ENCODE measurements around the gene FRMD5. TPM values are rescaled to one million over a fixed set of nuclear protein-coding genes. Genes with fewer than 3 reads are reported as not detected.

Gene FRMD5
- total RNA-seq, 1 experiment from 2014 or later = 6.5 TPM

DNA sequence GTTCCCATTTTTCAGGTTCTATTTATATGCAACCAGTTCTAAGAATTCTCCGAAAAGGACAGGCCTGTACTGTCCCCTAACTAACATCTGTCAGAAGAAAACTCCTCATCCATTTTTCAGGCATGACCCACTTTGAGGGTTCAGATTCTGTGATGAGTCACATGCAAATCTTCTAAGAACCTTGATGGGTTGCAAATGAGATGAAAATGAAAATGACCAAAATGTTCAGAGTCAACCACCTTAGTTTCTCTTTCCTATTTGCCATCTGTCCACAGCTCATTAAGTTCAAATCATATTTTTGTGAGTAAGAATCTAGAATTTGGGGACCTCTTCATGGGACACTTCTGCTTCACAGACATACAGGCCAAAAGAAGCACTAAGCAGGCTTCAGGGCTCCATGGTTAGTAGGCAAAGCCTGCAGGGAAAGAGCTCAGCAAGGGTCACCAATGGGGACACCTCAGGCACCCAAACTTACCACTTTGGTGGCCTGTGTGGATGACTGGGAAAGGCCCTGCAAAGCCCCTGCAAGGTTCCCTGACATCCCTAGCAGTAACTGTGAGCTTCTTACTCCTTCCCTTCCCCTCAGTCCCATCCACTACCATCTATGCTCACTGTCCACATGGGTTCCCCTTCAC, 246.3 kb downstream of the FRMD5 start:
- Histone ChIP-seq H3K36me3 (ENCODE audit: low read depth) (no peaks in the 10 kb centered on the region), H3K27ac (no peak overlapping the region), H3K27me3 (ENCODE audit: insufficient read depth, low read depth) (no peaks in the 10 kb centered on the region), H3F3A (ENCODE audit: insufficient read depth, low read depth) (no peaks in the 10 kb centered on the region), H3K4me1 (replicated peaks; ENCODE audit: insufficient read depth) (no peaks in the 10 kb centered on the region), H3K9me2 (ENCODE audit: insufficient read depth) (no peaks in the 10 kb centered on the region), H3K4me2 (no peak overlapping the region), H3K4me3 (no peak overlapping the region), H2AFZ (no peak overlapping the region), H4K20me1 (ENCODE audit: insufficient read depth) (no peaks in the 10 kb centered on the region), H3K79me2 (ENCODE audit: low read depth) (no peaks in the 10 kb centered on the region), H3K9me3 (ENCODE audit: insufficient read depth, low read depth) (no peaks in the 10 kb centered on the region)
- CTCF ChIA-PET = no interaction called here
- TF ChIP-seq, protein P1, sequence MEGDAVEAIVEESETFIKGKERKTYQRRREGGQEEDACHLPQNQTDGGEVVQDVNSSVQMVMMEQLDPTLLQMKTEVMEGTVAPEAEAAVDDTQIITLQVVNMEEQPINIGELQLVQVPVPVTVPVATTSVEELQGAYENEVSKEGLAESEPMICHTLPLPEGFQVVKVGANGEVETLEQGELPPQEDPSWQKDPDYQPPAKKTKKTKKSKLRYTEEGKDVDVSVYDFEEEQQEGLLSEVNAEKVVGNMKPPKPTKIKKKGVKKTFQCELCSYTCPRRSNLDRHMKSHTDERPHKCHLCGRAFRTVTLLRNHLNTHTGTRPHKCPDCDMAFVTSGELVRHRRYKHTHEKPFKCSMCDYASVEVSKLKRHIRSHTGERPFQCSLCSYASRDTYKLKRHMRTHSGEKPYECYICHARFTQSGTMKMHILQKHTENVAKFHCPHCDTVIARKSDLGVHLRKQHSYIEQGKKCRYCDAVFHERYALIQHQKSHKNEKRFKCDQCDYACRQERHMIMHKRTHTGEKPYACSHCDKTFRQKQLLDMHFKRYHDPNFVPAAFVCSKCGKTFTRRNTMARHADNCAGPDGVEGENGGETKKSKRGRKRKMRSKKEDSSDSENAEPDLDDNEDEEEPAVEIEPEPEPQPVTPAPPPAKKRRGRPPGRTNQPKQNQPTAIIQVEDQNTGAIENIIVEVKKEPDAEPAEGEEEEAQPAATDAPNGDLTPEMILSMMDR (conservative IDR thresholded peaks at IDR 0.05) = no peak
- TF ChIP-seq EZH2 (IDR thresholded peaks at IDR 0.05; ENCODE audit: low read depth) = no peak
- intact Hi-C loops (cut with micrococcal nuclease; ENCODE audit: unreplicated experiment) = no loop called here
- POLR2A ChIA-PET (ENCODE audit: unreplicated experiment) = interaction anchor here (0.6 to 0.7 kb wide), 3 partner anchors 19 to 744 kb away, joined by 3 to 5 read pairs (median 4); no protein-coding TSS in a partner anchor
- BruUV-seq (replicated peaks) = no TSS peak
- DNase-seq = no peak

DNA sequence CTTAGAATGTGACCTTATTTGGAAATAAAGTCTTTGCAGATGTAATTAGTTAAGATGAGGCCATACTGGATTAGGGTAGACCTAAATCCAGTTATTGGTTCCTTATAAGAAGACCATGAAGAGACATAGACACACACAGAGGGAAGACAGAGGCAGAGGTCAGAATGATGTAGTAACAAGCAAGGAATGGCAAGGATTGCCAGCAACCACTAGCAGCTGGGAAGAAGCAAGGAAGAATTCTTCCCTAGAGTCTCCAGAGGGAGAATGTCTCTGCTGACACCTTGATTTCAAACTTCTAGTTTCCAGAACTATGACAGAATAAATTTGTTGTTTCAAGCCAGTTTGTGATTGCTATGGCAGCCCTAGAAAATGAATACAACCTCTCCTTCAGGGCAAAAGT, 251.6 kb downstream of the FRMD5 start:
- H3K4me2 ChIP-seq = no peak overlapping the region
- no peaks in the 10 kb centered on the region for H3K4me1 ChIP-seq (replicated peaks; ENCODE audit: insufficient read depth)
- H3K36me3 ChIP-seq (ENCODE audit: low read depth) = no peaks in the 10 kb centered on the region
- H3K9me2 ChIP-seq (ENCODE audit: insufficient read depth) = no peaks in the 10 kb centered on the region
- H3K27ac ChIP-seq = no peak overlapping the region
- POLR2A ChIA-PET (ENCODE audit: unreplicated experiment) = no interaction called here
- no peak for DNase-seq
- H3F3A ChIP-seq (ENCODE audit: insufficient read depth, low read depth) = no peaks in the 10 kb centered on the region
- TF ChIP-seq, protein P1 (conservative IDR thresholded peaks at IDR 0.05) = no peak
- no peak for TF ChIP-seq EZH2 (IDR thresholded peaks at IDR 0.05; ENCODE audit: low read depth)
- BruUV-seq (replicated peaks) = no TSS peak
- intact Hi-C loops (cut with micrococcal nuclease; ENCODE audit: unreplicated experiment) = no loop called here
- CTCF ChIA-PET = no interaction called here
- H4K20me1 ChIP-seq (ENCODE audit: insufficient read depth) = no peaks in the 10 kb centered on the region
- no peak overlapping the region for H3K4me3 ChIP-seq
- no peaks in the 10 kb centered on the region for H3K27me3 ChIP-seq (ENCODE audit: insufficient read depth, low read depth)
- H3K9me3 ChIP-seq (ENCODE audit: insufficient read depth, low read depth) = no peaks in the 10 kb centered on the region
- H2AFZ ChIP-seq = no peak overlapping the region
- H3K79me2 ChIP-seq (ENCODE audit: low read depth) = no peaks in the 10 kb centered on the region

DNA sequence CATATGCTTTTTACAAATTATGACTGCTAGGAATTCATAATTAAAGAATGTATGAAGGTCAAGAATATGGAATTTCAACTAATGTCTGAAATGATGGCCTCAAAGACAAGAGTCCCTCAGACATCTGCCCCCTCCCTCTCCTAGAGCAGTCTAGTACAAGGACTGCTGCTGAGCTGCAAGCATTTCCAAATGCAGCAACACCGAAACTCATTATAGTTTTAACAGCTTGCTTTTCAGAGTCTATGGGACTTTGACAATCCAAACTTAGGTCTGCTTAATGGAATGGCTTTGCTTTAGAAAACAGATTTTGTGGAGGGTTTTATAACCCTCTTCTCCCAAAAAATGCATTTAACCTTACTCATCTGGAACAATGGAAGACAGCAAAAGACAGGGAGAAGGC, 252.9 kb downstream of the FRMD5 start:
- H3F3A ChIP-seq (ENCODE audit: insufficient read depth, low read depth) = no peaks in the 10 kb centered on the region
- H2AFZ ChIP-seq = no peak overlapping the region
- TF ChIP-seq, protein P1 (conservative IDR thresholded peaks at IDR 0.05) = no peak
- TF ChIP-seq EZH2 (IDR thresholded peaks at IDR 0.05; ENCODE audit: low read depth) = no peak
- H3K27me3 ChIP-seq (ENCODE audit: insufficient read depth, low read depth) = no peaks in the 10 kb centered on the region
- BruUV-seq (replicated peaks) = no TSS peak
- POLR2A ChIA-PET (ENCODE audit: unreplicated experiment) = no interaction called here
- no peak overlapping the region for H3K27ac ChIP-seq
- CTCF ChIA-PET = no interaction called here
- intact Hi-C loops (cut with micrococcal nuclease; ENCODE audit: unreplicated experiment) = no loop called here
- no peaks in the 10 kb centered on the region for H3K9me2 ChIP-seq (ENCODE audit: insufficient read depth)
- no peaks in the 10 kb centered on the region for H3K36me3 ChIP-seq (ENCODE audit: low read depth)
- no peak overlapping the region for H3K4me2 ChIP-seq
- no peaks in the 10 kb centered on the region for H3K9me3 ChIP-seq (ENCODE audit: insufficient read depth, low read depth)
- no peaks in the 10 kb centered on the region for H3K79me2 ChIP-seq (ENCODE audit: low read depth)
- H4K20me1 ChIP-seq (ENCODE audit: insufficient read depth) = no peaks in the 10 kb centered on the region
- DNase-seq = no peak
- H3K4me3 ChIP-seq = no peak overlapping the region
- H3K4me1 ChIP-seq (replicated peaks; ENCODE audit: insufficient read depth) = no peaks in the 10 kb centered on the region
